DMS 273 (cell line): ENCODE measurements around the gene F13B.
"Not testable (repeated sequence)": the region's sequence is repeated elsewhere in the genome, so short reads cannot be mapped to it uniquely, and the experiment has no call there.

Experiments
- DNase-seq: peaks from one replicate; lab custom pipeline; 2025; ENCODE audit not compliant: unreplicated experiment; lab: John Stamatoyannopoulos, UW

Gene F13B

GRCh38 chr1:197042676-197043341, 24.3 kb downstream of the F13B start:
- no peak for DNase-seq

- DNase-seq: no peak
Measured at GRCh38 chr1:197041486-197042353, 25.3 kb downstream of the F13B start.

GRCh38 chr1:197036861-197037260, 30.2 kb downstream of the F13B start:
- no peak for DNase-seq

GRCh38 chr1:197034631-197035339, 32.3 kb downstream of the F13B start:
- not testable (repeated sequence) for DNase-seq

GRCh38 chr1:197029749-197030148, 37.3 kb downstream of the F13B start:
- no peak for DNase-seq

- no peak for DNase-seq
Measured at GRCh38 chr1:197027359-197027758, 39.7 kb downstream of the F13B start.

- DNase-seq: no peak
Measured at GRCh38 chr1:197024460-197024859, 42.6 kb downstream of the F13B start.

- no peak for DNase-seq
Measured at GRCh38 chr1:197021716-197022115, 45.3 kb downstream of the F13B start.

- no peak for DNase-seq
Measured at GRCh38 chr1:197017558-197018146, 49.4 kb downstream of the F13B start.

- no peak for DNase-seq
Measured at GRCh38 chr1:197016751-197017150, 50.3 kb downstream of the F13B start.

GRCh38 chr1:197013234-197013633, 53.8 kb downstream of the F13B start:
- DNase-seq: no peak

- DNase-seq: no peak
Measured at GRCh38 chr1:197011614-197012013, 55.4 kb downstream of the F13B start.

GRCh38 chr1:197008861-197009260, 58.2 kb downstream of the F13B start:
- no peak for DNase-seq

GRCh38 chr1:197003132-197003531, 63.9 kb downstream of the F13B start:
- DNase-seq: no peak

GRCh38 chr1:197001828-197002227, 65.2 kb downstream of the F13B start:
- no peak for DNase-seq

GRCh38 chr1:196997423-196997822, 69.6 kb downstream of the F13B start:
- no peak for DNase-seq

- no peak for DNase-seq
Measured at GRCh38 chr1:196993916-196994315, 73.1 kb downstream of the F13B start.

- not testable (repeated sequence) for DNase-seq
Measured at GRCh38 chr1:196991919-196992651, 75.0 kb downstream of the F13B start.
